Pancreas (tissue), 10 donors: ENCODE results near the gene VAV2. TPM values are rescaled to one million over a fixed set of nuclear protein-coding genes. Genes with fewer than 3 reads are reported as not detected.

Source experiments
- ATAC-seq, 4 donors: fragments of 200-7000 bp; cut with Tn5 transposase; one replicate each; pipeline versions ENCODE4 v1.8.0 to v1.9.1; 2020; ENCODE audit warnings: mild to moderate bottlenecking in 4 of 4, moderate library complexity in 4 of 4
- DNase-seq, 6 donors: peaks; one replicate each; pipeline ENCODE4 v3.0.0-alpha.2; 2020
- FAIRE-seq: peaks from 2 replicates; lab custom pipeline; 2012; peaks lifted over from hg19 to GRCh38; lab: Jason Lieb, UNC
- H3K27ac ChIP-seq, 4 donors: fragments of 200-600 bp; sonication (generic); 1 replicate in 3 of 4; 2 replicates in 1 of 4; pipeline versions ENCODE4 v1.5.0 to v1.8.0; 2020
- H3K27me3 ChIP-seq, 4 donors: fragments of 200-600 bp; one replicate each; pipeline ENCODE4 v1.8.0; 2021
- H3K36me3 ChIP-seq, 3 donors: fragments of 200-600 bp; sonication (generic) in 1 of 3; one replicate each; pipeline versions ENCODE4 v1.5.0 to v1.8.0; 2020 to 2021
- H3K4me1 ChIP-seq, 3 donors: fragments of 200-600 bp; one replicate each; pipeline ENCODE4 v1.8.0; 2021
- H3K4me3 ChIP-seq, 4 donors: fragments of 200-600 bp; sonication (generic) in 2 of 4; one replicate each; pipeline versions ENCODE4 v1.5.0 to v1.8.0; 2020 to 2021
- H3K9me3 ChIP-seq, 4 donors: fragments of 200-600 bp; one replicate each; pipeline ENCODE4 v1.8.0; 2021
- WGBS, 2 donors: extraction: QIAGEN DNeasy Blood & Tissue Kit; methylation state at CpG; one replicate each; pipeline ENCODE4 v1.1.7; 2013; 5-methylcytosine and 5-hydroxymethylcytosine counted together
- intact Hi-C, 3 donors: fragments of 100-400 bp; cut with DNase I; formaldehyde crosslinking; loops; one replicate each; pipeline versions ENCODE4 v1.11.1 to v1.14.2; 2022
- polyA plus RNA-seq, 2 donors: library from polyadenylated mRNA; stranded (reverse); fragments of 200-250 nt; gene quantifications; one replicate each; pipeline ENCODE4 v1.2.3, GENCODE V29; 2013
- total RNA-seq, 6 donors: library from RNA; stranded (reverse); fragmentation: NEBNext Ultra II Directional in 4 of 6; extraction: Animal tissue kit (Norgen Biotek cat#: 25700) in 4 of 6; gene quantifications; one replicate each; pipeline versions ENCODE4 v1.2.1 to v1.2.4, GENCODE V29; 2021 to 2023
- TF ChIP-seq, protein P1 (sequence below), 4 donors: fragments of 200-600 bp; sonication (generic) in 3 of 4; IDR thresholded peaks; one replicate each; pipeline versions ENCODE4 v1.5.0 to v1.8.0; 2021; ENCODE audit warnings: antibody characterized with exemption in 4 of 4
- donor health status: healthy with polysubstance abuse.
- donor health status: DM: no; HTN: no; CAD: no; lungs with moderate emphysema.
- donor health status: DM: no; HTN: no; CAD: no.
- donor health status: control.
- donor health status: control.
- donor health status: Bipolar disorder and iron deficiency.
- donor health status: DM: yes; HTN: yes; CAD: no.
- donor health status: DM: no; HTN: no; CAD: no.
- donor health status: DM: no; HTN: no; CAD: no.
- donor health status: DM: yes; HTN: yes; CAD: no.

The VAV2 gene
- total and polyA plus RNA-seq, 8 donors, result 20.5 to 41.0 (median 33.6) TPM

DNA sequence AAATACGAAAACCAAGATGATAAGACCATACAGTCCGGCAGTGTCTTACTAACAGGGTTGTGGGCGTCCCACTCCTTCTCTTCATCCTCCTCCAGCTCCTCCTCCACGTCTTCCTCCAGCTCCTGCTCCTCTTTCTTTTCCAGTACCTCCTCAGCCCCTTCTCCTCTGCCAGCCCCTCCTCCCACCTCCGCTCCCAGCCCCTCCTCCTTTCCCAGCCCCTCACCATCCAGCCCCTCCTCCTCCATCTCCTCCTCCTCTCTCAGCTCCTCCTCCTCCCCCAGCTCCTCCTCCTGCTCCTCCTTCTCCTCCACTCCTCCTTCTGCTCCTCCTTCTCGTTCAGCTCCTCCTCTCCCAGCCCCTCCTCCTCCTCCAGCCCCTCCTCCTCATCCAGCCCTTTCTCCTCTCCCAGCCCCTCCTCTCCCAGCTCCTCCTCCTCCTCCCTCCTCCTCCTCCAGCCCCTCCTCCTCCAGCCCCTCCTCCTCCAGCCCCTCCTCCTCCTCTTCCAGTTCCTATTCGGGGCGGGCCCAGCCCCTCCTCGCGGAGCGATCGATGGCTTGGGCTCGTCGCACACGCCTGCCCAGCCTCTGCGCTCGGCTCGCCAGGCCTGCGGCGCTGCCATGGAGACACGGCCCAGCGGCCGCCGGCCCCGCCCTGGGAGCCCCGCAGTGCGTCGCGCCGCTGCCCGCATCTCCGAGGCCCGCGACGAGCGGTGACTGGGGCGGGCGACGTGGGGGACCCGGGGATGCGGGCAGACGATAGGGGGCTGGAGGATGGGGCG is 32.9 kb upstream of the VAV2 start, which contains the start of gene BRD3OS:
BRD3OS (plus strand) TSS at position 654 of the 778 bp plus-strand sequence. CDS start 1,267 bp downstream, outside the sequence.
- intact Hi-C loops, result no loop called here
- Histone ChIP-seq H3K9me3 (no peaks in the 10 kb centered on the region), H3K4me3 (peak within 1 kb of the TSS; percentile 77 to 97 (median 90)), H3K36me3 (no peaks in the 10 kb centered on the region), H3K27me3 (no peaks in the 10 kb centered on the region), H3K4me1 (peaks cover 5 to 6% (median 5%) of the 10 kb centered on the region in 3 donors), H3K27ac (peak within 1 kb of the TSS in 3 of 4 donors; percentile 16 to 51 (median 33))
- 2% methylated on average over 37 to 43 of the region's 43 CpGs for WGBS, 2 donors
- TF ChIP-seq, protein P1, sequence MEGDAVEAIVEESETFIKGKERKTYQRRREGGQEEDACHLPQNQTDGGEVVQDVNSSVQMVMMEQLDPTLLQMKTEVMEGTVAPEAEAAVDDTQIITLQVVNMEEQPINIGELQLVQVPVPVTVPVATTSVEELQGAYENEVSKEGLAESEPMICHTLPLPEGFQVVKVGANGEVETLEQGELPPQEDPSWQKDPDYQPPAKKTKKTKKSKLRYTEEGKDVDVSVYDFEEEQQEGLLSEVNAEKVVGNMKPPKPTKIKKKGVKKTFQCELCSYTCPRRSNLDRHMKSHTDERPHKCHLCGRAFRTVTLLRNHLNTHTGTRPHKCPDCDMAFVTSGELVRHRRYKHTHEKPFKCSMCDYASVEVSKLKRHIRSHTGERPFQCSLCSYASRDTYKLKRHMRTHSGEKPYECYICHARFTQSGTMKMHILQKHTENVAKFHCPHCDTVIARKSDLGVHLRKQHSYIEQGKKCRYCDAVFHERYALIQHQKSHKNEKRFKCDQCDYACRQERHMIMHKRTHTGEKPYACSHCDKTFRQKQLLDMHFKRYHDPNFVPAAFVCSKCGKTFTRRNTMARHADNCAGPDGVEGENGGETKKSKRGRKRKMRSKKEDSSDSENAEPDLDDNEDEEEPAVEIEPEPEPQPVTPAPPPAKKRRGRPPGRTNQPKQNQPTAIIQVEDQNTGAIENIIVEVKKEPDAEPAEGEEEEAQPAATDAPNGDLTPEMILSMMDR (IDR thresholded peaks at IDR 0.05), result no peak
- ATAC-seq, result peak; percentile 95 to 98 (median 96)
- peak; percentile 95 to 99 (median 98) for DNase-seq
- FAIRE-seq, result no peak

DNA sequence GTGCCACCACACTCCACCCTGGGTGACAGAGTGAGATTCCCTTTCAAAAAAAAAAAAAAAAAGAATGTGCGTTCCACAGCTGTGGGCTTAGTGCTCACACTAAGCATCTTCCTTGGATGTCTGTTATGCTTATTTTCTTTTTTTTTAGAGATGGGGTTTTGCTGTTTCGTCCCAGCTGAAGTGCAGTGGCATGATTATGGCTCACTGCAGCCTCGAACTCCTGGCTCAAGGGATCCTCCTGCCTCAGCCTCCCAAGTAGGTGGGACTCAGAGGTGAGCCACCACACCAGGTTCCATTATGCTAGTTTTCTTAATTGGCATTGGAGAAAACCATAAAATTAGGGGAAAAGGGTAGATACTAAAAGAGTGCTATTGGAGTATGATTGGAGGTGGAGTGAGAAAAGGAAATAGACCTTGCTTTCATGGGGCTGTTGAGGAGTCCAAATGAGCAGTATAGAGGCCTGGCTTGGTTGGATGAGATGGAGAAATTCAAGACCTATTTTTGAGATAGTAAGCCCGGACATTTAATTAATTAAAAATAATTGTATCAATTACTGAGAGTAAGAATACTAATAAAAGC is 32.2 kb upstream of the VAV2 start:
- peak overlapping the region in 1 of 4 donors; percentile 29 for H3K4me3 ChIP-seq
- DNase-seq, result peak in 1 of 6 donors; percentile 16
- 73% methylated on average over 4 of the region's 4 CpGs for WGBS, 2 donors

DNA sequence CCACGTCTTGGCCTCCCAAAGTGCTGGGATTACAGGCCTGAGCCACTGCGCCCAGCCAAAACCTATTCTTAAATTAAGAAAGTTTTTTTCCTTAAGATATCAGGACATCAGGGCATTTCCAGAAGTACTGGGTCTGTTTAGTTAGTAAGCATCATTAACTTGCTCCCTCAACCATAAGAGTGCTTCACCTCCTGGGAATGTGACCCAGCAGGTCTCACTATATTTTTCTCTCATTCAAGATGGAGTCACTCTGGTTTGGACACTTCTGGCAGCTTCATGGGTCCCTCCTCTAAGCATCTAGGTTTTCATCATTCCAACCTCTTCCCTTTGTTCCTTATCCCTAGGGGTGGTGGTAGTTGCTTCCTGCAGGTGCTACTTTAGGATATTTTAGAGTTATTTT is 22.8 kb upstream of the VAV2 start:
- no peaks in the 10 kb centered on the region for H3K9me3 ChIP-seq
- ATAC-seq (no peak), FAIRE-seq (no peak), DNase-seq (no peak)
- H3K27ac ChIP-seq, result no peak overlapping the region
- H3K36me3 ChIP-seq, result no peaks in the 10 kb centered on the region
- H3K4me3 ChIP-seq, result no peak overlapping the region
- WGBS, 2 donors, result 90 to 92% methylated on average over 2 of the region's 2 CpGs
- H3K4me1 ChIP-seq, result peaks cover 0 to 5% (median 0%) of the 10 kb centered on the region in 3 donors
- TF ChIP-seq, protein P1 (IDR thresholded peaks at IDR 0.05), result no peak
- no peaks in the 10 kb centered on the region for H3K27me3 ChIP-seq
- intact Hi-C loops, result no loop called here

More for the DNA sequence above, 32.2 kb upstream of the VAV2 start:
- TF ChIP-seq, protein P1 (IDR thresholded peaks at IDR 0.05), result no peak
- no peaks in the 10 kb centered on the region for H3K27me3 ChIP-seq
- ATAC-seq, result no peak
- H3K4me1 ChIP-seq, result peaks cover 5 to 6% (median 5%) of the 10 kb centered on the region in 3 donors
- no peaks in the 10 kb centered on the region for H3K9me3 ChIP-seq
- peak overlapping the region in 1 of 4 donors; percentile 17 for H3K27ac ChIP-seq
- no peak for FAIRE-seq
- intact Hi-C loops, result no loop called here
- no peaks in the 10 kb centered on the region for H3K36me3 ChIP-seq

DNA sequence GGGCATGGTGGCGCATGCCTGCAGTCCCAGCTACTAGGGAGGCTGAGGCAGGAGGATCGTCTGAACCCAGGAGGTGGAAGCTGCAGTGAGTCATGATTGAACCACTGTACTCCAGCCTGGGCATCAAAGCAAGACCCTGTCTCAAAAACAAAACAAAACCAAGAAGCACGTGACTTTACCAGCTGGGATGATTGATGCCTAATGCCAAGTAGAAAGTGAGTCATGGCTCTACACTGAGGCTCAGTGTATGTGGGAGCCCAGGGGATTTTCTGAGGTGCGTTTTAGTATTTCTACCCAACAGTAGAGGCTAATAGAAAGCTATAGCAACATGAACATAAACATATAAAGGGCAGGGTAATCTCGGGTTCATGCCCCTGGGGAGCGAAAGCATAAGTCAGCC is 19.3 kb upstream of the VAV2 start:
- 81 to 91% methylated on average over 6 of the region's 6 CpGs for WGBS, 2 donors
- intact Hi-C loops, result no loop called here

More for the DNA sequence above, 19.3 kb upstream of the VAV2 start:
- H3K27me3 ChIP-seq, result no peaks in the 10 kb centered on the region
- H3K36me3 ChIP-seq, result no peaks in the 10 kb centered on the region
- DNase-seq (no peak), ATAC-seq (no peak), FAIRE-seq (no peak)
- H3K9me3 ChIP-seq, result no peaks in the 10 kb centered on the region
- TF ChIP-seq, protein P1 (IDR thresholded peaks at IDR 0.05), result no peak
- H3K27ac ChIP-seq, result no peak overlapping the region
- no peak overlapping the region for H3K4me3 ChIP-seq
- peaks cover 0 to 5% (median 0%) of the 10 kb centered on the region in 3 donors for H3K4me1 ChIP-seq
